DMS114 treated with DMSO at 0.1 percent for 48 hours (cell line): ENCODE data around the gene COL9A2.

Source experiments
- DNase-seq: peaks from one replicate; lab custom pipeline; 2025; ENCODE audit not compliant: unreplicated experiment; lab: John Stamatoyannopoulos, UW

COL9A2 gene

DNA sequence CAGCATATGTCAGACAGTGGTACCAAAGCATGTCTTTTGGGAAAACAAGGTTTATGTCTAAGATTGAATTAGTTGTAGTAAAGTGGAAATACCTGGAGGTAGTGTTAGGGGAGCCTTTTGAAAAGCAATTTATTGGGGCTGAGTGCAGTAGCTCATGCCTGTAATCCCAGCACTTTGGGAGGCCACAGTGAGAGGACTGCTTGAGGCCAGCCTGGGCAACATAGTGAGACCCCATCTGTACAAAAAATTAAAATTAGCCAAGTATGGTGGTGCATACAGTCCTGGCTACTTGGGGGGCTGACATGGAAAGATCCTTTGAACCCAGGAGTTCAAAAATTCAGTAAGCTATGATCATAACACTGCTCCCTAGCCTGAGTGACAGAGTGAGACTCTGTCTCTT lies 51.8 kb downstream of the COL9A2 start:
- DNase-seq, result no peak

DNA sequence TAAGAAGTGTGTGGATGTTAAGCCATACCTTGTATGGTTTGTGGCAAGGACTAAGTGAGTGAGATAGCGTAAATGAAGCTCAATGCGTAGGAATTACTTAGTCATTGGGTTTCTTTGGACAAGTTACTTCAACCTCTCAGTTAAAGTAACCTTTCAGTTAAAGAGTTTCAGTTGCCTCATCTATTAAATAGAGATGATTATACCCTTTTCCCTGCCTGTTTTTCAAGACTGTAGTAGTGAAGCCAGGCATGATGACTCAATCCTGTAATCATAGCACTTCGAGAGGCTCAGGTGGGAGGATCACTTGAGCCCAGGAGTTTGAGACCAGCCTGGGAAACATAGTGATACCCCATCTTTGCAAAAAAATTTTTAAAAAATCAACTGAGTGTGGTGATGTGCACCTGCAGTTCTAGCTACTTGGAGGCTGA lies 52.7 kb downstream of the COL9A2 start:
- no peak for DNase-seq

DNA sequence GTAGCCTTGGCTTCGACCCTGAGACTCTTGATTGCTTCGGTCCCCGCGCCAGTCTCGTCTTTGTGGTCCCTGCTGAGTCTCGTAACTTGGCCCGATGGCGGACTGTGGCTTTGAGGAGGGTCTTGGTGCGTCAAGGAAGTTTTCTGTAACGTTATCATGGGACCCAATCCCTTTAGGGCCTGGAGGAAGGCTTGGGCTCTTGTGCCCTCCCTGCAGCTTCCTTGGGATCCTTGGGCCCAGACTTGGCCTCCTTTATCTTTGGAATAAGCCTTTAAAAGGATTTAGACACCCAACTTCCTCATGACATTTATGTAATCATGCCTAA lies 58.7 kb downstream of the COL9A2 start:
- DNase-seq, result no peak

DNA sequence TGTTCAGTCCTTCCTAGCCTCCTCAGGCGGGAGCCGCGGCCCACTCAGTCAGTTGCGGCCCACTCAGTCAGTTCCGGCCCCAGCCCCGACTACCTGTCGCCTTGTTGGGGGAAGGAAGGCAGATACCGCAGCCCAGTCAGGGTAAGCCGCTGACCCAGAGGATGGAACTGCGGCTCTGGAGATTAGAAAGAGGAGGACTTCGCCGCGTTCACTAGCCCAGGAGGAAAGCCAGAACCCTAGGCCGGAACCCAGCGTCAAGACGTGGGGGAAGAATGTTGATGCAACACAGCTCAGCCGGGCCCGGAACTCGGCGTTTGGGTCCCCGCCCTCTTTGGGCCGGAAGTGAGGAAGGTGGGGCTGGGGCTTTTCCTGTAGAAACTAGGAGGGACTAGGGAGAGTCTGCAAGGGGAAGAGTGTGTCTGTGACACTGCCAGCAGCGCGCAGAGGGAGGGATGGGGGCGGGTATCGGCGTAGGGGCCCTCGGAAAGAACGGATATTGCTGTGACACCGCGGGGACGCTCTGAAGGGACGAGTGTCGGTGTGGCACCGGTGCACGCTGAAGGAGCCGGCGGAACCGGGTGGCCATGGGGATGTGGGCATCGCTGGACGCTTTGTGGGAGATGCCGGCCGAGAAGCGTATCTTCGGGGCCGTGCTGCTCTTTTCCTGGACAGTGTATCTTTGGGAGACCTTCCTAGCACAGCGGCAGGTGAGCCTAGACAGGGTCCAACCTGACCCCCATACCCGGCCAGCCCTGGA lies 59.2 kb downstream of the COL9A2 start, which contains the start of gene ZMPSTE24:
Gene ZMPSTE24 (plus strand): TSS at position 549 of the 757 bp plus-strand sequence. CDS start 36 bp downstream, at position 585.
- DNase-seq, result peak; percentile 98

GRCh38 chr1:40257313-40257687 lies 59.8 kb downstream of the COL9A2 start:
- DNase-seq, result peak; percentile 80

DNA sequence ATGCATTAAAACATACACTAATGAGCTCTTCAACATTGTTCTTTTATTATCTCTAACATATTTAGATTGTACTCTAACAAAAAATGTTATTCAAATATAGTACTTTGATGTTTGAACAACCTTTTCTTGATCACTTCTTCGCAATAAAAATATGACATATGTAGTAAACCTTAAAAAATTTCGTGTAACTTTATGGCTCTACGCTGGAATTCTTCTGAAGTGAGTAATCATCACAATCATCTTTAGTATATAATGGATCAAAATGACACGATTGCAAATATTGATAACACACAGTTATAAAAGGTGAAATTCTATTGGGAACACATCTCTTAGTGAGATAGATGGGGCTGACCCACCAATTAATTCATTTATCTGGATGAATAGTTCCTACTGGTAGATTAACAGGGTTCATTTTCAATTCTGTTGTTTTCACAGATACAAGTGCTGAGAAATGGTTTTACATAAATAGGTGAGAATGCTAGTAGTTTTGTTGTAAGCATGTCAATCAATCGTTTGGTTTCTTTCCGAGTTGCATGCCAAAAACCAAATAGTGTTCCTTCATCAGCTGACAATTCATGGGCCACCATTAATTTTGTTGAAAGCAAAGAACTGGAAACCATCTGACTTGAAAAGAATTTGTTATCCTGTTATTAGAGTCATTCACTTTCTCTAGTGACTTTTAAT lies 60.5 kb downstream of the COL9A2 start:
- DNase-seq, result no peak

DNA sequence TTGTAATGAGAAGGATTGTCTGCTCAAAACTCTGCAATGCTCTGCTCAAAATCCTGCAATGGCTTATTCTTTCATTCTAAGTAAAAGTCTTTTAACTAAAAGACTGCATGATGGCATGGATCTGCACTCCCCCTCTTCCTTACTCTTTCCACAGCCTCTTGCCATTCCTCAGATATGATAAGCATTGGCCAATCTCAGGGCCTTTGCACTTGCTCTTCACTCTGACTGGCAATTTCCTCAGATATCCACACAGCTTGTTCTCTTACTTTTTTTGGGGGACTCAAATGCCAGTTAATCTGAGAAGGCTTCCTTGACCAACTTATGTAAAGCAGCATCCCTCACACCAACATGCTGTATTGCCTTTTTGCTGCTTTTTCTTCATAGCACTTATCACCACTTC lies 61.9 kb downstream of the COL9A2 start:
- no peak for DNase-seq

GRCh38 chr1:40252601-40253000 lies 64.5 kb downstream of the COL9A2 start:
- DNase-seq, result no peak

DNA sequence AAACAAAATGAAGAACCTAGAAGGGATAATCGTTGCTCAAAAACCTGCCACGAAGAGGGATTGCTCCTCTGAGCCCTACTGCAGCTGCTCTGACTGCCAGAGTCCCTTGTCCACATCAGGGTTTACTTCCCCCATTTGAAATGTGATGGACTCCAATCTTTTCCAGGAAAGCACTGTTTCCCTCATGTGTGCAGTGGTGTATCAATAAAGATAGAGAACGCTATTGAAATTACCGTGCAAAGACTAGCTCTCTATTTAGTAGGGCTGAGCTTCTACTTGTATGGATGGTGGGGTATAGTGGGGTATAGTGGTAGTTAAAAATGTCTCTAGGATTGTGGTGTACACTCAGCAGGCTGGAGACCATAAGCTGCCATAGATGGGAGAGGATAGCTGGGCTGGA lies 65.6 kb downstream of the COL9A2 start:
- DNase-seq, result no peak
